ENCODE measurements around the gene MPPED1. TPM values are rescaled to one million over a fixed set of nuclear protein-coding genes. Genes with fewer than 3 reads are reported as not detected.

Gene MPPED1
- total and polyA plus RNA-seq, 2 donors (not counting 3 experiments of a cell fraction or from before 2014, with no cell fraction given) = not detected

DNA sequence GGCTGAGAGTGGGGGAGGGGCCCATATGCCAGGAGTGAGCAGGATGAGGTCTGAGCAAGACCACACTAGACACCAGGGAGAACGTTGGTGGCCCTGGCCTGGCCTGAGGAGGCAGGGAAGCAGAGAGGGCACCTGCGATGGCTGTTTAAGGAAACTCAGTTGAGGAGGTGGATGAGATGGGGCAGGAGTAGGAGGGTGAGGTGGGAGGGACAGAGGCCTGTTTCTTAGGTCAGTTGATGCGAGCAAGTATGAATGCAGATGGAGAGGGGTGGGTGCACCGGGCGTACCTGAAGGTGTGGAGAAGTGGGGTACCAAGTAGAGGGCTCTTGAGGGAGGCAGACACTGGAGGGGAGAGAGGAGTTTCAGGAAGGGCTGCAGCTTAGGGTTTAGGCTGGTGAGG is 10.6 kb upstream of the MPPED1 start:
- no peak overlapping the region for H3K4me2 ChIP-seq (ENCODE audit: insufficient read depth, low read length)
- no peak overlapping the region for H3K27ac ChIP-seq (ENCODE audit: insufficient read depth, low read depth, low read length)
- ChIA-PET CTCF (no interaction called here), POLR2A (no interaction called here)
- H3K79me2 ChIP-seq (ENCODE audit: control insufficient read depth, insufficient read depth, low read length) = no peaks in the 10 kb centered on the region
- no peaks in the 10 kb centered on the region for H3K36me3 ChIP-seq (ENCODE audit: control insufficient read depth in 2 of 2, extremely low read depth in 1 of 2, insufficient read depth in 2 of 2, low read length in 2 of 2)
- no TSS peak for BruUV-seq (replicated peaks)
- H2AFZ ChIP-seq (ENCODE audit: low read depth, low read length) = no peak overlapping the region
- no peak for FAIRE-seq
- H3K9me1 ChIP-seq (replicated peaks; ENCODE audit: control insufficient read depth, extremely low read depth, insufficient read depth, low read length) = no peaks in the 10 kb centered on the region
- H3K9me3 ChIP-seq (replicated peaks; ENCODE audit: control insufficient read depth, insufficient read depth, low read length) = no peaks in the 10 kb centered on the region
- no peak overlapping the region for H3K9ac ChIP-seq (replicated peaks; ENCODE audit: extremely low read depth, insufficient read depth, low read length)
- intact Hi-C loops (cut with micrococcal nuclease) = no loop called here
- no peak for DNase-seq (ENCODE audit: low read depth, low spot score)
- TF ChIP-seq, protein P1, sequence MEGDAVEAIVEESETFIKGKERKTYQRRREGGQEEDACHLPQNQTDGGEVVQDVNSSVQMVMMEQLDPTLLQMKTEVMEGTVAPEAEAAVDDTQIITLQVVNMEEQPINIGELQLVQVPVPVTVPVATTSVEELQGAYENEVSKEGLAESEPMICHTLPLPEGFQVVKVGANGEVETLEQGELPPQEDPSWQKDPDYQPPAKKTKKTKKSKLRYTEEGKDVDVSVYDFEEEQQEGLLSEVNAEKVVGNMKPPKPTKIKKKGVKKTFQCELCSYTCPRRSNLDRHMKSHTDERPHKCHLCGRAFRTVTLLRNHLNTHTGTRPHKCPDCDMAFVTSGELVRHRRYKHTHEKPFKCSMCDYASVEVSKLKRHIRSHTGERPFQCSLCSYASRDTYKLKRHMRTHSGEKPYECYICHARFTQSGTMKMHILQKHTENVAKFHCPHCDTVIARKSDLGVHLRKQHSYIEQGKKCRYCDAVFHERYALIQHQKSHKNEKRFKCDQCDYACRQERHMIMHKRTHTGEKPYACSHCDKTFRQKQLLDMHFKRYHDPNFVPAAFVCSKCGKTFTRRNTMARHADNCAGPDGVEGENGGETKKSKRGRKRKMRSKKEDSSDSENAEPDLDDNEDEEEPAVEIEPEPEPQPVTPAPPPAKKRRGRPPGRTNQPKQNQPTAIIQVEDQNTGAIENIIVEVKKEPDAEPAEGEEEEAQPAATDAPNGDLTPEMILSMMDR (IDR thresholded peaks at IDR 0.05; ENCODE audit: extremely low read depth in 1 of 2, insufficient read depth in 1 of 2, low read depth in 1 of 2, low read length in 2 of 2) = no peak
- no peak for TF ChIP-seq POLR2AphosphoS5 (IDR thresholded peaks at IDR 0.05; ENCODE audit: insufficient read depth, low read depth, low read length)
- TF ChIP-seq EZH2 (IDR thresholded peaks at IDR 0.05; ENCODE audit: borderline replicate concordance, low read depth, low read length, severe bottlenecking) = no peak
- no peak for TF ChIP-seq GATA2 (IDR thresholded peaks at IDR 0.05; ENCODE audit: insufficient read depth, insufficient read length, low read depth, low read length)
- no peak for TF ChIP-seq JUN (IDR thresholded peaks at IDR 0.05; ENCODE audit: borderline replicate concordance, insufficient read depth, insufficient read length, low read depth)
- no peak for TF ChIP-seq POLR2A (IDR thresholded peaks at IDR 0.05; ENCODE audit: low read depth, low read length)
- no peak for TF ChIP-seq FOS (IDR thresholded peaks at IDR 0.05; ENCODE audit: borderline replicate concordance, insufficient read depth, low read length)
- no peak for TF ChIP-seq MYC (IDR thresholded peaks at IDR 0.05; ENCODE audit: low read depth, low read length)
- TF ChIP-seq, protein P2, sequence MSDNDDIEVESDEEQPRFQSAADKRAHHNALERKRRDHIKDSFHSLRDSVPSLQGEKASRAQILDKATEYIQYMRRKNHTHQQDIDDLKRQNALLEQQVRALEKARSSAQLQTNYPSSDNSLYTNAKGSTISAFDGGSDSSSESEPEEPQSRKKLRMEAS (IDR thresholded peaks at IDR 0.05; ENCODE audit: insufficient read depth, insufficient read length) = no peak
- dilution Hi-C loops (cut with MboI; ENCODE audit: extremely low pct_ligation_motif_present, low sequenced_read_pairs) = no loop called here
- no peaks in the 10 kb centered on the region for H3K4me1 ChIP-seq (ENCODE audit: control insufficient read depth, extremely low read depth, insufficient read depth, low read length)
- H4K20me1 ChIP-seq (replicated peaks; ENCODE audit: control insufficient read depth, extremely low read depth, insufficient read depth, low read length) = no peaks in the 10 kb centered on the region
- no peak overlapping the region for H3K4me3 ChIP-seq (replicated peaks in 1 of 3; ENCODE audit: insufficient read depth in 1 of 3, low read depth in 1 of 3, low read length in 3 of 3)
- H3K27me3 ChIP-seq (ENCODE audit: control insufficient read depth in 2 of 2, insufficient read depth in 2 of 2, low read length in 2 of 2) = no peaks in the 10 kb centered on the region
